ENCODE results near the gene STAC.

The STAC gene, protein sequence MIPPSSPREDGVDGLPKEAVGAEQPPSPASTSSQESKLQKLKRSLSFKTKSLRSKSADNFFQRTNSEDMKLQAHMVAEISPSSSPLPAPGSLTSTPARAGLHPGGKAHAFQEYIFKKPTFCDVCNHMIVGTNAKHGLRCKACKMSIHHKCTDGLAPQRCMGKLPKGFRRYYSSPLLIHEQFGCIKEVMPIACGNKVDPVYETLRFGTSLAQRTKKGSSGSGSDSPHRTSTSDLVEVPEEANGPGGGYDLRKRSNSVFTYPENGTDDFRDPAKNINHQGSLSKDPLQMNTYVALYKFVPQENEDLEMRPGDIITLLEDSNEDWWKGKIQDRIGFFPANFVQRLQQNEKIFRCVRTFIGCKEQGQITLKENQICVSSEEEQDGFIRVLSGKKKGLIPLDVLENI

DNA sequence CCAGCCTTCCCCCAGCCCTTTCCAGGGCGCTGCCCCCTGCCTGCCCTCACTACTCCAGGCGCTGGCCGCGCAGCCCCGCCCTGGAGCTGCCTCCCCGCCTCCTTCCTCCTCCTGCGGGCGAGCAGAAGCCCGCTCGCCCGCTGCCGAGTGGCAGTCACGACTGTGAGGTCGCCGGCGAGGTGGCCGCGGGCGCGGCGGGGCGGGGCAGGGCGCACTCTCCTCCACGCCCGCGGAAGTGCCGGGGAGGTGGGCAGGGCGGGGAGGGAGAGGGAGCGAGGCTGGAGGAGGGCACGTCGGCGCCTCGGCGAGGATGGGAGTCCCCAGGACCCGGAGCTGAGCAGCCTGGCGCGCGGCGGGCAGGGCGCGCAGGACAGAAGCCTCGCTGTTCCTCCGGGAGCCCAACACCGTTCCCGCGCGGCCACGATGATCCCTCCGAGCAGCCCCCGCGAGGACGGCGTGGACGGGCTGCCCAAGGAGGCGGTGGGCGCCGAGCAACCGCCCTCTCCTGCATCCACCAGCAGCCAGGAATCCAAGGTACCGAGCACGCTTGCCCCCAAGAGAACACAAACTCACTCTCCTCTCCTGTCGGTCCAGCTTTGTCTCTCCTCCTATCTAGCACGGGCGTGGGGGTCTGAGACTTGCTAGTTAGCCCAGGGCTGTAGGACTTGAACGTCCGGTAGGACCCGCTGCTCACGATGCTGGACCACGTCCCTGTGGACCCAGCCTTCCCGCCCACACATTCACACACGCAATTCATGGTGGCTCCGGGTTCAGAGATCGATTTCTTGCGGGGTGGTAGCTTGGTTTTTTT is at the start of gene STAC:
TSS of gene STAC (plus strand) at position 284 of the 811 bp plus-strand sequence. CDS start at position 424, 140 bp downstream.
- in situ Hi-C loops (cut with HindIII; ENCODE audit: low sequenced_read_pairs), result no loop called here

DNA sequence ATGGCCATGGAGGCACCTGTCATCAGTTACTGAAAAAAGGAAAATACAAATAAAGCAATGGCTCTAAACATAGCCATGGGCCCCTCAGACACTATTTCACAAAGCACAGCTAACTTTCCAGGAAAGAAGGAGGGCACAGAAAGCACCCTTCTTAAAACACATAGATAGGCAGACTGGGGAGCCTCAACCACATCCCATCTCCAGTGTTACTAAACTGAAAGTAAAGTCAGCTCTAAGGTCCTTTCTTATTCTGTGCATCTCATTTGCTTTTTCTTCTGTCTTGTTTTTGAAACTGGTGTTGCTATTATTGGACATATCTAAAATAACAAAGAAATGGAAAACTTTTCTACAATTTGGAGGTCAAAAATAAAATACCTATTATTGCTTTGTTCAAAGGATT is 48.2 kb upstream of the STAC start:
- in situ Hi-C loops (cut with HindIII; ENCODE audit: low sequenced_read_pairs), result no loop called here

- in situ Hi-C loops (cut with HindIII; ENCODE audit: low sequenced_read_pairs), result no loop called here
Measured at GRCh38 chr3:36362216-36362615, 18.1 kb upstream of the STAC start.

DNA sequence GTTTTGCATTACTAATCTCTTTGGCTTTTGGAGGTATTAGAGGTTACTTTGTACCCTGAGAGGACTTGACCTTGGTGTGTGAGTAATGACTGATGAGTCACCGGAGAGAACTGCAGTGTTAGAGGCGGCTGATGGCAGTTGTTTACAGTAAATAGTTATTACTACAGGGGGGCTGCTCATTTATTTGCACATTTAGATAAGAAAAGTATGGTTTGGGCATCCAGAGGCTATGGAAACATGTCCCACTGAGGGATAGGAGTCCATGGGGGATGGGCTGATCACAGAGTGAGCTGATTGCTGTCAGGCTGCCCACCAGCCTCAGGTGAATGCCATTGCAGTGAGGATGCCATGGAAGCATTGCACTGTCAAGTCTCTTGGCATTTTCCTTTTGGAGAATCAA is 17.3 kb upstream of the STAC start:
- in situ Hi-C loops (cut with HindIII; ENCODE audit: low sequenced_read_pairs), result no loop called here

- in situ Hi-C loops (cut with HindIII; ENCODE audit: low sequenced_read_pairs), result no loop called here
Measured at GRCh38 chr3:36364260-36364659, 16.0 kb upstream of the STAC start.

- in situ Hi-C loops (cut with HindIII; ENCODE audit: low sequenced_read_pairs), result no loop called here
Measured at GRCh38 chr3:36365829-36366228, 14.5 kb upstream of the STAC start.

GRCh38 chr3:36366308-36366707 is 14.0 kb upstream of the STAC start:
- in situ Hi-C loops (cut with HindIII; ENCODE audit: low sequenced_read_pairs), result no loop called here

GRCh38 chr3:36367912-36368573 is 12.3 kb upstream of the STAC start:
- in situ Hi-C loops (cut with HindIII; ENCODE audit: low sequenced_read_pairs), result no loop called here

GRCh38 chr3:36372534-36372935 is 7.8 kb upstream of the STAC start:
- in situ Hi-C loops (cut with HindIII; ENCODE audit: low sequenced_read_pairs), result no loop called here

DNA sequence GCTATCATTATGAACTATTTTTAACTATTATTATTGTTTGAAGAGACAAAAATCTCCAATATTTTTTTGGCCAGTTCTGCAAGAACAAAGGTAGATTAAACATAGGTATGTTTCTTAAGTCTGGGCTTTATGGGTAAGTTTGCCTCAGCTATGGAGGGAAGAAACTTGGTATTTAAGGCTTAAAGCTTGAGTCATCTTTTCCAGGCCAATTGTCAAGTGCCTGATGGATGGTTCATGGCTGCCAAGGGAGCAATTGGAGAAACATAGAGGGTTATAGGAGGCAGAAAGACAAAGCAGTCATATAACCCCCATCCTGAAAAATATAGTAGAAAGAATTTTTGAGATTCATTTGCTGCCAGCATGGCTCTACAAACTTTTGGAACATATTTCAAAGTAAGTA is 7.2 kb upstream of the STAC start:
- in situ Hi-C loops (cut with HindIII; ENCODE audit: low sequenced_read_pairs), result no loop called here

DNA sequence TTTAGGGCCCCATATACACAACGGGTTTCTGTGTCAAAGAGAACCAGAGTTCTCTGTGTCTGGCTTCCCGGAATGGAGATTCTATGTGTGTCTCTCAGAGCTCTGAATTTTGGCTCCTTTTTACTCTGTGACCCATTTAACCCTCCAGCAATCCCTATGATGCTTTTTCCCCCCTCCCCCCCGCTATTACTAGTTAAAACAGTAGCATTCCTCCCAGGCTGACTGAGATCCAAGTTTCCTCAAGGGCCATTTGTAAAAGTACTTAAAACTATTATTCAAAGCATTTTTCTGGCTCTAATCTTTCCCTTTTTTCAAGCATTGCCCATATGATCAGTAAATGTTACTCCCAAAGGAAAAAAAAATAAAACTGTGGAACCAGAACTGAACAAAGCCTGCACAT is 6.6 kb upstream of the STAC start:
- in situ Hi-C loops (cut with HindIII; ENCODE audit: low sequenced_read_pairs), result no loop called here

DNA sequence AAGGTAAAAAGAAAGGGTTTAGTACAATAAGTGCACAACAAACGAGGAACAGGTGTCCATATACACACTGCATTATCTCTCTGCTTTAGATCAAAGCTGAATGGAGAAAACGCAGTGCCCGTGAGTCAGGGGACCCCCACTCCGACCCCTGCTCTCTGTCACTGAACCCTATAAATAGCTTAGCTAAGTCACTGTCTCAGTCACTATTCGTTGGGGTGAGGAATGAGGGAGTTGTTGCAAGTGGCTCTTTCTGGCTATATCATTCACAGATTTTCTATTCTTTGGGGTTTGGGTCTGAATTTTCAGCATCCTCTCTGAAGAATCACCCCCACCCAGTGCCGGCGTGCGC is 458 bp upstream of the STAC start:
- in situ Hi-C loops (cut with HindIII; ENCODE audit: low sequenced_read_pairs), result no loop called here

- in situ Hi-C loops (cut with HindIII; ENCODE audit: low sequenced_read_pairs), result no loop called here
Measured at GRCh38 chr3:36381311-36381956, 1.1 kb downstream of the STAC start.

DNA sequence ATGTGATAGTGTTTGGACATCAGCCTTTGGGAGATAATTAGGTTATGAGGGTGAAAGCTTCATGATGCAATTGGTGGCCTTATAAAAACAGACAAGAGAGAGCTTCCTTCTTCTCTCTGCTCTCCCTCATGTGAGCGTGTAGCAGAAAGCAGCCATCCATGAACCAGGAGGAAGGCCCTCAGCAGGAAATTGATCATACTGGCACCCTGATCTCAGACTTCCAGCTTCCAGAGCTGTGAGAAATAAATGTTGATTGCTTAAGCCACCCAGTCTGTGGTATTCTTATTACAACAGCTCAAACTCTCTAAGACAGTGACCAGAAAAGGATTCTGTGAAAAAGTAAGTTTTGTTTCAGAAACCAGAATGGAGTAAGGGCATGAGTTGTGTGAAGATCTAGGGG is 13.3 kb downstream of the STAC start:
- in situ Hi-C loops (cut with HindIII; ENCODE audit: low sequenced_read_pairs), result no loop called here

- in situ Hi-C loops (cut with HindIII; ENCODE audit: low sequenced_read_pairs), result no loop called here
Measured at GRCh38 chr3:36394176-36394575, 13.9 kb downstream of the STAC start.

- in situ Hi-C loops (cut with HindIII; ENCODE audit: low sequenced_read_pairs), result no loop called here
Measured at GRCh38 chr3:36397841-36398240, 17.5 kb downstream of the STAC start.

- in situ Hi-C loops (cut with HindIII; ENCODE audit: low sequenced_read_pairs), result no loop called here
Measured at GRCh38 chr3:36399933-36400332, 19.6 kb downstream of the STAC start.

DNA sequence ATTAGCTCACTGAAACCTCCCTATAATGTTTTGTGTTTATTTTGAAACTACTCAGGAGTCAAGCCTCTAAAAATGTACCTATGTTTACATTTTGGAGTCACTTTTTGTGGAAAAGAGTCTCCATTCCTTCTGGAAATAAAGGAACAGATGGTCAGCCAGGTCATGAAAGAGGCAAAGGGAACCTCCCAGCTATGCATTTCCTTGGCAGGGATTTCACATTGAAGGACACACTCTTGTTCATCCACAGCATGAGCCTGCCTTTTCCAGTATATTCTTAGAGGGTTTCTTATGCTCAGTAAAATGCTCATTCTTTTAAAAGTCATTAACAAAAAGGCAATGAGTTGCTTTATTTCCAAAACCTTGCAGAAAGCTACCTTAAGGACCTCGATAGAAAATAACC is 20.8 kb downstream of the STAC start:
- in situ Hi-C loops (cut with HindIII; ENCODE audit: low sequenced_read_pairs), result no loop called here

- in situ Hi-C loops (cut with HindIII; ENCODE audit: low sequenced_read_pairs), result no loop called here
Measured at GRCh38 chr3:36403661-36404060, 23.4 kb downstream of the STAC start.

GRCh38 chr3:36405190-36405589 is 24.9 kb downstream of the STAC start:
- in situ Hi-C loops (cut with HindIII; ENCODE audit: low sequenced_read_pairs), result no loop called here

DNA sequence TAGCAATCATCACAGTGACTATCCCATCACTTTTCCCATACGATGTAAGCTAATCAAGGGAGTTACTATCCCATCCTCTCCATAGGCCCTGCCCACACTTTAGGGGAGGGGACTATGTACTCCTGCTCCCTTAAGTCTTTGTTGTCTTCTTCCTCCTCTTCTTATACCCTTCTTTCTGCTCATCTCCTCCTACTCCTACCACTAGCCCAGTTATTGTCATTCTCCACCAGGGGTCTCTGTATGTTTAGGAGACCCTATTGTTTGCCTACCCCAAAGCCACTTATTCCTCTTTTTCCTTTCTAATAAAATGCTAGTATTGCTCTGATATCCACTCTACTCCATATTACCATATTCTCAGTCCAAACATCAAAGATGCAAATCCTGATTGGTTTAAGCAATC is 27.8 kb downstream of the STAC start:
- in situ Hi-C loops (cut with HindIII; ENCODE audit: low sequenced_read_pairs), result no loop called here

Data from endothelial cell of hepatic sinusoid (primary cell).